Left forelimb (tissue), 1 donor: Measurements from ENCODE around the gene POLR1E.

Experiments
- DNase-seq: peaks from one replicate; pipeline ENCODE4 v3.0.0-alpha.2; 2018; ENCODE audit warnings: low spot score

Gene POLR1E

GRCh38 chr9:37540634-37541033 lies 54.9 kb downstream of the POLR1E start:
- no peak for DNase-seq

- no peak for DNase-seq
Observed at GRCh38 chr9:37541465-37541864, 55.7 kb downstream of the POLR1E start.

GRCh38 chr9:37542488-37542887 lies 56.7 kb downstream of the POLR1E start:
- no peak for DNase-seq

GRCh38 chr9:37542895-37543294 lies 57.1 kb downstream of the POLR1E start:
- no peak for DNase-seq

- no peak for DNase-seq
Observed at GRCh38 chr9:37543468-37543867, 57.7 kb downstream of the POLR1E start.

GRCh38 chr9:37547328-37547878 lies 61.7 kb downstream of the POLR1E start:
- DNase-seq = no peak

- DNase-seq = no peak
Observed at GRCh38 chr9:37549527-37549926, 63.8 kb downstream of the POLR1E start.

GRCh38 chr9:37550781-37551180 lies 65.0 kb downstream of the POLR1E start:
- no peak for DNase-seq

GRCh38 chr9:37551468-37551867 lies 65.7 kb downstream of the POLR1E start:
- no peak for DNase-seq

- DNase-seq = no peak
Observed at GRCh38 chr9:37551888-37552287, 66.1 kb downstream of the POLR1E start.
